ENCODE measurements around the gene TACR1. TPM values are rescaled to one million over a fixed set of nuclear protein-coding genes. Genes with fewer than 3 reads are reported as not detected.

The TACR1 gene
- total and polyA plus RNA-seq, 2 of the 13 experiments (the other 11 are each of a cell fraction or from before 2014, with no cell fraction given), result not detected

DNA sequence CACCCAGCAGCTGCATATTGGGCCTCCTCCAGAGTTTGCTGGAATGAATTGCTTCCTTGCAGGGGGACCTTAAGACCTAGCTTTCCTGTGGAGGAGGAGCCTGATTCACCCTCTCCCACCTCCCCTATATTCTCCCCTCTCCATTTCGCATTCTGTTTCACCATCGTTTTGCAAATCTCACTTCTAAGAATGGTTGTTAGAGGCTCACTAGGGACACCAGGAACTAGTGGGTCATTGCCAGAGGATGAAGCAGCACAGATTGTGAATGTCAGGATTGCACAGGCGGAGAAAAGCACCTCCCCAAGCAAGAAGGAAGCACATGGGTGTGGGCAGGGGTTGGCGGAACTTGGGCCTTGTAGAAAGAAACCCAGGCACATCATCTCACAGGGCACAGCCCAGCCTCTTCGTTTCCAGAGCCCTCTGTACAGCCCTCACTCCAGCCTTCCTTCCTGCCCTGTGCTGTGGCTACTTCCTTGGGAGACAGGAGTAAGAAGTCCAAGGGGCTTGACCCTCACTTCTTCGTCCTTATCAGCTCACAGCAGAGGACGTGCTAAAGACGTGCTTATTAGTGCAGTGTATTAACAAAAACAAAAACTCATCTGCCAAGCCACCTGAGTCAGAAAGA lies 63.4 kb downstream of the TACR1 start:
- no peak overlapping the region for H3K4me2 ChIP-seq (ENCODE audit: low read depth, low read length)
- no peaks in the 10 kb centered on the region for H3K9me3 ChIP-seq (ENCODE audit: low read length)
- H3K27me3 ChIP-seq (ENCODE audit: control insufficient read depth in 1 of 2, insufficient read depth in 2 of 2, low read length in 2 of 2), result no peaks in the 10 kb centered on the region
- WGBS (ENCODE audit: low lambda C conversion rate), result 52% methylated on average over 8 of the region's 8 CpGs
- FAIRE-seq, result no peak
- no peak overlapping the region for H2AFZ ChIP-seq (ENCODE audit: low read length)
- in situ Hi-C loops (cut with HindIII; ENCODE audit: extremely low pct_ligation_motif_present, low pct_unique_long_range_greater_than_20kb) (no loop called here), intact Hi-C loops (cut with micrococcal nuclease; ENCODE audit: unreplicated experiment) (no loop called here)
- H4K20me1 ChIP-seq (ENCODE audit: insufficient read depth, low read length), result no peaks in the 10 kb centered on the region
- no TSS peak for BruUV-seq (replicated peaks)
- H3K4me1 ChIP-seq (ENCODE audit: insufficient read depth, low read length), result no peaks in the 10 kb centered on the region
- H3K27ac ChIP-seq (ENCODE audit: extremely low read length, insufficient read depth, low read length), result no peak overlapping the region
- no peak overlapping the region for H3K4me3 ChIP-seq (replicated peaks in 1 of 3; ENCODE audit: insufficient read depth in 1 of 3, low read depth in 2 of 3, low read length in 3 of 3)
- no peak for ATAC-seq
- TF ChIP-seq XRCC5 (optimal IDR thresholded peaks at IDR 0.05; ENCODE audit: low read length), result no peak
- DNase-seq (ENCODE audit: low spot score), result no peak
- no peaks in the 10 kb centered on the region for H3K36me3 ChIP-seq (replicated peaks in 1 of 2; ENCODE audit: control insufficient read depth in 1 of 2, insufficient read depth in 2 of 2, low read length in 2 of 2)
- CTCF ChIA-PET (ENCODE audit: low intra/inter-chr PET ratio, low total read pairs), result no interaction called here
- POLR2A ChIA-PET, result no interaction called here
- H3K9ac ChIP-seq (ENCODE audit: insufficient read depth, low read depth, low read length), result no peak overlapping the region
- H3K79me2 ChIP-seq (ENCODE audit: insufficient read depth, low read length), result no peaks in the 10 kb centered on the region

DNA sequence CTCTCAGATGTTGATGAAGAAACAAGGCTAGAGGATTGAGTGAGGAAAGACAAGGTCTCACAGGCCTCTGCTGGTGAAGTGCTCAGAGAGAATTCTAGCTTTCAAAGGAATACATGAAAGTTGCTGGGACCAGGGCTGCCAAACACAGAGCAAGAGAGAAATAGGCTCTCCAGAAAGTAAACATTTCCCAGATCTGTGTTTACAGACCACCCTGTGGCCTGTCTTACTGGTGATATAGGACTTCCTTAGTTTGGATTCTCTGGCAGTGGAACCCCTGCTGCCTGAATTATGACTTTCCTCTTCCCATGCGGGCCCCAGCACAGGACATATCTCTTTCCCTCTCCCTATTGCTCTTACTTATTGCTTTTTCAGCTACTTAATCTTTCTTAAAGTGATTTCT lies 64.5 kb downstream of the TACR1 start:
- no peak for FAIRE-seq
- Histone ChIP-seq H3K36me3 (replicated peaks in 1 of 2; ENCODE audit: control insufficient read depth in 1 of 2, insufficient read depth in 2 of 2, low read length in 2 of 2) (no peaks in the 10 kb centered on the region), H3K4me1 (ENCODE audit: insufficient read depth, low read length) (no peaks in the 10 kb centered on the region), H3K9ac (ENCODE audit: insufficient read depth, low read depth, low read length) (no peak overlapping the region), H3K9me3 (ENCODE audit: low read length) (no peaks in the 10 kb centered on the region), H3K79me2 (ENCODE audit: insufficient read depth, low read length) (no peaks in the 10 kb centered on the region), H3K27me3 (ENCODE audit: control insufficient read depth in 1 of 2, insufficient read depth in 2 of 2, low read length in 2 of 2) (no peaks in the 10 kb centered on the region), H3K4me2 (ENCODE audit: low read depth, low read length) (no peak overlapping the region), H3K4me3 (replicated peaks in 1 of 3; ENCODE audit: insufficient read depth in 1 of 3, low read depth in 2 of 3, low read length in 3 of 3) (no peak overlapping the region), H4K20me1 (ENCODE audit: insufficient read depth, low read length) (no peaks in the 10 kb centered on the region), H3K27ac (ENCODE audit: extremely low read length, insufficient read depth, low read length) (no peak overlapping the region), H2AFZ (ENCODE audit: low read length) (no peak overlapping the region)
- no peak for TF ChIP-seq ZNF232 (CRISPR knock-in tag; IDR thresholded peaks at IDR 0.05; ENCODE audit: borderline replicate concordance)
- TF ChIP-seq CC2D1A (CRISPR knock-in tag; IDR thresholded peaks at IDR 0.05), result no peak
- TF ChIP-seq KMT2A (CRISPR knock-in tag; IDR thresholded peaks at IDR 0.05), result no peak
- no peak for TF ChIP-seq ZNF34 (CRISPR knock-in tag; IDR thresholded peaks at IDR 0.05; ENCODE audit: borderline replicate concordance)
- TF ChIP-seq AKAP8 (CRISPR knock-in tag; IDR thresholded peaks at IDR 0.05), result no peak
- TF ChIP-seq, protein P1, sequence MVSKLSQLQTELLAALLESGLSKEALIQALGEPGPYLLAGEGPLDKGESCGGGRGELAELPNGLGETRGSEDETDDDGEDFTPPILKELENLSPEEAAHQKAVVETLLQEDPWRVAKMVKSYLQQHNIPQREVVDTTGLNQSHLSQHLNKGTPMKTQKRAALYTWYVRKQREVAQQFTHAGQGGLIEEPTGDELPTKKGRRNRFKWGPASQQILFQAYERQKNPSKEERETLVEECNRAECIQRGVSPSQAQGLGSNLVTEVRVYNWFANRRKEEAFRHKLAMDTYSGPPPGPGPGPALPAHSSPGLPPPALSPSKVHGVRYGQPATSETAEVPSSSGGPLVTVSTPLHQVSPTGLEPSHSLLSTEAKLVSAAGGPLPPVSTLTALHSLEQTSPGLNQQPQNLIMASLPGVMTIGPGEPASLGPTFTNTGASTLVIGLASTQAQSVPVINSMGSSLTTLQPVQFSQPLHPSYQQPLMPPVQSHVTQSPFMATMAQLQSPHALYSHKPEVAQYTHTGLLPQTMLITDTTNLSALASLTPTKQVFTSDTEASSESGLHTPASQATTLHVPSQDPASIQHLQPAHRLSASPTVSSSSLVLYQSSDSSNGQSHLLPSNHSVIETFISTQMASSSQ (IDR thresholded peaks at IDR 0.05; ENCODE audit: low read depth), result no peak
- TF ChIP-seq, protein P1 (CRISPR knock-in tag; IDR thresholded peaks at IDR 0.05; ENCODE audit: borderline replicate concordance), result no peak
- no peak for TF ChIP-seq ZNF24 (IDR thresholded peaks at IDR 0.05)
- no peak for TF ChIP-seq ZNF678 (CRISPR knock-in tag; IDR thresholded peaks at IDR 0.05)
- no peak for TF ChIP-seq TOE1 (CRISPR knock-in tag; IDR thresholded peaks at IDR 0.05)
- TF ChIP-seq, protein P2, sequence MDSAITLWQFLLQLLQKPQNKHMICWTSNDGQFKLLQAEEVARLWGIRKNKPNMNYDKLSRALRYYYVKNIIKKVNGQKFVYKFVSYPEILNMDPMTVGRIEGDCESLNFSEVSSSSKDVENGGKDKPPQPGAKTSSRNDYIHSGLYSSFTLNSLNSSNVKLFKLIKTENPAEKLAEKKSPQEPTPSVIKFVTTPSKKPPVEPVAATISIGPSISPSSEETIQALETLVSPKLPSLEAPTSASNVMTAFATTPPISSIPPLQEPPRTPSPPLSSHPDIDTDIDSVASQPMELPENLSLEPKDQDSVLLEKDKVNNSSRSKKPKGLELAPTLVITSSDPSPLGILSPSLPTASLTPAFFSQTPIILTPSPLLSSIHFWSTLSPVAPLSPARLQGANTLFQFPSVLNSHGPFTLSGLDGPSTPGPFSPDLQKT (CRISPR knock-in tag; IDR thresholded peaks at IDR 0.05; ENCODE audit: borderline replicate concordance), result no peak
- no TSS peak for BruUV-seq (replicated peaks)
- intact Hi-C loops (cut with micrococcal nuclease; ENCODE audit: unreplicated experiment) (no loop called here), in situ Hi-C loops (cut with HindIII; ENCODE audit: extremely low pct_ligation_motif_present, low pct_unique_long_range_greater_than_20kb) (no loop called here)
- WGBS (ENCODE audit: low lambda C conversion rate), result 94% methylated on average over 1 of the region's 1 CpG
- ATAC-seq, result no peak
- CTCF ChIA-PET (ENCODE audit: low intra/inter-chr PET ratio, low total read pairs), result no interaction called here
- no peak for DNase-seq (ENCODE audit: low spot score)
- POLR2A ChIA-PET, result no interaction called here
